GM18519 (cell line): Measurements from ENCODE around the gene ALDH16A1.

Experiments
- ATAC-seq: cut with Tn5 transposase; IDR thresholded peaks from one replicate; pipeline ENCODE4 v1.9.1; 2021; ENCODE audit warnings: mild to moderate bottlenecking, moderate library complexity; ENCODE audit not compliant: unreplicated experiment, low FRiP score

Gene ALDH16A1

DNA sequence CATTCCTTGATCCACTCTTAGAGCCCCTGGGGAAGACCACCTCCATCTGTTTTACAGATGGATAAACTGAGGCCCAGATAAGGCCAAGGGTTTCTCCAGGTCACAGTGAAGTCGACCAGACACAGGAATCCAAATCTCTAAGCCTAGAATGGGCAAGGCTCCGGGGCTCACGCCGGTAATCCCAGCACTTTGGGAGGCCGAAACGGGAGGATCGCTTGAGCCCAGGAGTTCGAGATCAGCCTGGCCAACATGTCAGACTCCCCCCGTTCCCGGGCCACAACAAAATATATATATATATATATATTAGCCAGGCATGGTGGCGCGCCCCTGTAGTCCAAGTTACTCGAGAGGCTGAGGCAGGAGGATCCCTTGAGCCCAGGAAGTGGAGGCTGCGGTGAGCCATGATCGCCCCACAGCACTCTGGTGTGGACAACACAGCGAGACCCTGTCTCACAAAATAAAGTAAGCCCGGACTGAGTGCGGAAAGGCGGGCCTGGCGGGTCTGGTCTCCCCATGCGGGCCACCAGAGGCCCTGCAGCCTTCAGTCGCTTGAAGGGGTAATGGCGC lies 33.8 kb downstream of the ALDH16A1 start:
- ATAC-seq, result no peak

GRCh38 chr19:49487277-49488045 lies 34.4 kb downstream of the ALDH16A1 start, which contains the start of gene RPL13A:
RPL13A (plus strand) TSS chr19:49487608; CDS start chr19:49487630, 22 bp downstream.
- peak; percentile 66 for ATAC-seq

DNA sequence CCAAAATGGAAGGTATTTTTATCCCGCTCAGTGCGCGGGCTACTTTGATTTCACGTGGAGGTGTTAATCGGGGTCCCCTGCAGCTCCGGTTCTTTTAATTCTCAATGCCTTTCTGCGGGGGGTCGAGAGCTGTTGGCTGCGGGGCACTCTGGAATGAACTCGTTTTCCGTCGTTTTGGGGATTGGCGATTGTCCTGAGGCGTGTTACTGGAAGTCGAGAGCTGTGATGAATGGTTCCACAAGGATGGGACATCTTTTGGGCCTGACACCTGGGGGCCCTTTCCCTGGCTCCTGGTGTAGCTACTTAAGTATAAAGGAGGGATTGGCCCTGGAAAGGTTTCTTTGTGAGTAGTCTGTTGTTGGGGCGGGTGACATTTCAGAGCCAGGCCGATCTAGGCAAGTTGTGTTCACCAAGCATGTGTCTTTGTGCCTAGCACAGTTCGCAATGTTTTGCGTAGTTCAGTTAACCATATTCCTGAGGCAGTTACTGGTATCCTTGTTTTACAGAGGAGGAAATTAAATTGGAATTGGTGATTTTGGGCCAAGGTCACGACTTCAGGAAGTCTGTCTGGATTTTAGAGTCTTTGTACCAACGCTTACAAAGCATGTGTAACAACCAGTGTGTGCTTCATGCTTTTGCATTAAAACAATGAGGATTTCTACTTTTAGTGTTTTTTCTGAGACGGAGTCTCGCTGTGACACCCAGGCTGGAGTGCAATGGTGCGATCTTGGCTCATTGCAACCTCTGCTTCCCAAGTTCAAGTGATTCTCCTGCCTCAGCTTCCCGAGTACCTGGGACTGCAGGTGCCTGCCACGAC lies 35.2 kb downstream of the ALDH16A1 start:
- ATAC-seq, result no peak

DNA sequence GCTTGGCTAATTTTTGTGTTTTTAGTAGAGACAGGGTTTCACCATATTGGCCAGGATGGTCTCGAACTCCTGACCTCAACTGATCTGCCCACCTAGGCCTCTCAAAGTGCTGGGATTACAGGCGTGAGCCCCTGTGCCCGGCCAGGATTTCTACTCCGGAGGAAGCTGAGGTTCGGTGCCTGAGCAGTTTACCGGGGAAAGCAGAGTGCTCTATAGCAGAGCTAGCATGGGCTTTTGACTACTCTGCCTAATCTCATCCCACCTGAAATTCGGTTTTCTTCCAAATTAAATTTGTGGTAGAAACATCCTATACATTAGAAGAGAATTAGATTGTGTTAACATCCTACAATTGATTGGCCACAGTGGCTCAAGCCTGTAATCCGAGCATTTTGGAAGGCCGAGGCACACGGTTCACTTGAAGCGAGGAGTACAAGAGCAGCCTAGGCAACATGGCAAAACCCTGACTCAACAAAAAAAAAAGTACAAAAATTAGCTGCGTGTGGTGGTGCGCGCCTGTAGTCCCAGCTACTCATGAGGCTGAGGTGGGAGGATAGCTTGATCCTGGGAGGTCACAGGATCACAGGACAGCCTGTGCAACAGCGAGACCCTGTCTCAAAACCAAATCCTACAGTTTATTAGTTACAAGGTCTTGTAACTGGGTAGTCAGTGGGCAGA lies 36.0 kb downstream of the ALDH16A1 start:
- ATAC-seq, result no peak

DNA sequence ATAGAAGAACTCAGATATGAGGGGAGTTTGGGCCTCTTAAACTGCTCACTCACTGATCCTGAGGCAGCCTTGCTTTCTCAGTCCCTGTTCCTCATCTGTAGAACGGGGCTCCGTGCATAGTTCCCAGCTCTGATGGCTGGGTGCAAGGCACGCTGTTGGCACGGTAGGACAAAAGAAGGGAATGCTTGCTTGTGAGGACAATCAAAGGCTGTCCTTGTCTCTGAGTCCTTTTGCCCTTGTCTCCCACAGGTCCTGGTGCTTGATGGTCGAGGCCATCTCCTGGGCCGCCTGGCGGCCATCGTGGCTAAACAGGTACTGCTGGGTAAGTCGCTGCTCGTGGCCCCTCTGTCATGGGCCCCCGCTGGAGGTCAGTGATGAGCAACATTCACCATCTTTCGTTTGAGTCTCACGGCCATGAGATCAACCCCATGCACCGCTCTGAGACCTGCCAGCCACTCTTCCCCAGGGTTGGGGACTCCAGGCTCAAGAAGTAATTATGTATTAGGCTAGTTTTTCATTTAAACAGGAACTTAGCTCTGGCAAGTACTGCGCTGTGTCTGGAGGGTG lies 36.7 kb downstream of the ALDH16A1 start:
- no peak for ATAC-seq

- no peak for ATAC-seq
These were observed 37.4 kb downstream of the ALDH16A1 start for GRCh38 chr19:49490287-49491029.

GRCh38 chr19:49491030-49491803 lies 38.2 kb downstream of the ALDH16A1 start:
- no peak for ATAC-seq

DNA sequence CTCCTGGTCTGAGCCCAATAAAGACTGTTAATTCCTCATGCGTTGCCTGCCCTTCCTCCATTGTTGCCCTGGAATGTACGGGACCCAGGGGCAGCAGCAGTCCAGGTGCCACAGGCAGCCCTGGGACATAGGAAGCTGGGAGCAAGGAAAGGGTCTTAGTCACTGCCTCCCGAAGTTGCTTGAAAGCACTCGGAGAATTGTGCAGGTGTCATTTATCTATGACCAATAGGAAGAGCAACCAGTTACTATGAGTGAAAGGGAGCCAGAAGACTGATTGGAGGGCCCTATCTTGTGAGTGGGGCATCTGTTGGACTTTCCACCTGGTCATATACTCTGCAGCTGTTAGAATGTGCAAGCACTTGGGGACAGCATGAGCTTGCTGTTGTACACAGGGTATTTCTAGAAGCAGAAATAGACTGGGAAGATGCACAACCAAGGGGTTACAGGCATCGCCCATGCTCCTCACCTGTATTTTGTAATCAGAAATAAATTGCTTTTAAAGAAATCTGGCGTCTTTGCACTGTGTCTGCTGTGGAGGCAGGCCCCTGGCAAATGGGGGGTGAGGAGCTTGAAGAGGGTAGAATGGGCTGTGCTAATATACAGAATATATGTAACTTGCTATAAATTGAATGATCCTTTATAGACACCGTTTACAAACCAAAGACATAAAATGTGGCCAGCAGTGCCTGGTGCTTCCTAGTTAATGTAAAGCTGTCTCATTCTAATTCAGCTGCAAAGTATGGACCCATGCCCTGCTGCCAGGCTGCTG lies 39.0 kb downstream of the ALDH16A1 start:
- ATAC-seq, result no peak

- ATAC-seq, result no peak
These were observed 39.8 kb downstream of the ALDH16A1 start for GRCh38 chr19:49492573-49493405.

- ATAC-seq, result no peak
These were observed 43.6 kb downstream of the ALDH16A1 start for GRCh38 chr19:49496574-49497008.

GRCh38 chr19:49497047-49497788 lies 44.2 kb downstream of the ALDH16A1 start:
- no peak for ATAC-seq

DNA sequence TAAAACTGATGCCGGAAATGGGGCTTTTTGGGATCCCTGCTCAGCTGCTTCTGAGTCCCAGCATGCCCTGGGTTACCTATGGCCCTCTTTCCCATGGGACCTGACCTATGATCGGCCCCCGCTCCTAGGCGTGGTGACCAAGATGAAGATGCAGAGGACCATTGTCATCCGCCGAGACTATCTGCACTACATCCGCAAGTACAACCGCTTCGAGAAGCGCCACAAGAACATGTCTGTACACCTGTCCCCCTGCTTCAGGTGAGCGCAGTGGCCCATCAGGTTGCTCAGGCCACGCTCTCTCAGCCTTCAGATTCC lies 44.7 kb downstream of the ALDH16A1 start:
- ATAC-seq, result no peak

DNA sequence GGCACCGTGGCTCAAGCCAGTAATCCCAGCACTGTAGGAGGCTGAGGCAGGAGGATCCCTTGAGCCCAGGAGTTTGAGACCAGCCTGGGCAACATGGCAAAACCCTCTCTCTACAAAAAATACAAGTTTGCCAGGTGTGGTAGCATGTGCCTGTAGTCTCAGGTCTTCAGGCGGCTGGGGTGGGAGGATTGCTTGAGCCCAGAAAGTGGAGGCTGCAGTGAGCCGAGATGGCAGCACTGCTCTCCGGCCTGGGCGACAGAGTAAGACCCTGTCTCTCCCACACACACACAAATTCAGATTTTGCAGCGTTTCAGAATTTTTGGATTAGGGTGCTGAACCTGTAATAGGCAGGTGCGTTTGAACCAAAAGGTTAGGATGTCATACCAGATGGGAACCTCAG lies 45.5 kb downstream of the ALDH16A1 start:
- no peak for ATAC-seq

- no peak for ATAC-seq
These were observed 46.1 kb downstream of the ALDH16A1 start for GRCh38 chr19:49499030-49499670.

GRCh38 chr19:49502866-49503581 lies 50.0 kb downstream of the ALDH16A1 start:
- ATAC-seq, result no peak

DNA sequence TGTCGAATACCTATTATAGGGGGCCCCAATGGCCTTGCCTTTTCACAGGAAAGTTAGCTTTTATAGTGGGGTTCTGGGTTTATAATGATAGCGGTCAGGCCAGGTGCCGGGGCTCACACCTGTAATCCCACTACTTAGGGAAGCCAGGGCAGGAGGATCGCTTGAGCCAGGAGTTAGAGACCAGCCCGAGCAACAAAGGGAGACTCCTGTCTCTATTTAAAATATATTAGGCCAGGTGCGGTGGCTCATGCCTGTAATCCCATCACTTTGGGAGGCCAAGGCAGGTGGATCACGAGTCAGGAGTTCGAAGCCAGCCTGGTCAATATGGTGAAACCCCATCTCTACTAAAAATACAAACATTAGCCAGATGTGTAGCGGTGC lies 50.5 kb downstream of the ALDH16A1 start:
- no peak for ATAC-seq
